ENCODE measurements around the gene AGPAT2. TPM values are rescaled to one million over a fixed set of nuclear protein-coding genes. Genes with fewer than 3 reads are reported as not detected.

AGPAT2 gene
- total RNA-seq, 4 donors from 2014 or later = 28.8 to 43.6 (median 38.4) TPM

GRCh38 chr9:136674786-136675349, 12.4 kb downstream of the AGPAT2 start:
- Histone ChIP-seq H3K4me3 (no peak overlapping the region), H3K4me1 (peaks cover 0 to 17% (median 5%) of the 10 kb centered on the region in 3 donors), H3K27ac (no peak overlapping the region), H3K27me3 (peaks cover 16% of the 10 kb centered on the region), H3K36me3 (peaks cover 0 to 56% of the 10 kb centered on the region in 2 donors), H3K9me3 (no peaks in the 10 kb centered on the region)
- TF ChIP-seq POLR2AphosphoS5 (IDR thresholded peaks at IDR 0.05) = no peak
- TF ChIP-seq POLR2A (IDR thresholded peaks at IDR 0.05) = no peak
- WGBS, 2 donors (ENCODE audit: low coverage in 1 of 2) = 76 to 87% methylated on average over 5 of the region's 11 CpGs
- no peak for ATAC-seq

GRCh38 chr9:136673975-136674785, 13.1 kb downstream of the AGPAT2 start:
- ATAC-seq = peak; percentile 0
- no peaks in the 10 kb centered on the region for H3K9me3 ChIP-seq
- TF ChIP-seq POLR2A (IDR thresholded peaks at IDR 0.05) (no peak), POLR2AphosphoS5 (IDR thresholded peaks at IDR 0.05) (no peak), EP300 (IDR thresholded peaks at IDR 0.05) (no peak), CTCF (IDR thresholded peaks at IDR 0.05) (no peak)
- peaks cover 0 to 17% (median 5%) of the 10 kb centered on the region in 3 donors for H3K4me1 ChIP-seq
- no peak overlapping the region for H3K4me3 ChIP-seq
- 97% methylated on average over 6 of the region's 26 CpGs; no CpG with 5 or more reads in 1 of the 2 donors for WGBS, 2 donors (ENCODE audit: low coverage in 1 of 2)
- peaks cover 0 to 56% of the 10 kb centered on the region in 2 donors for H3K36me3 ChIP-seq
- H3K27me3 ChIP-seq = peaks cover 21% of the 10 kb centered on the region
- peak overlapping the region in 1 of 4 donors; percentile 6 for H3K27ac ChIP-seq

GRCh38 chr9:136673088-136673974, 13.9 kb downstream of the AGPAT2 start:
- Histone ChIP-seq H3K9me3 (no peaks in the 10 kb centered on the region), H3K27ac (peak overlapping the region in 2 of 4 donors; percentile 14 to 27), H3K4me3 (no peak overlapping the region), H3K27me3 (peaks cover 26% of the 10 kb centered on the region), H3K4me1 (peaks cover 0 to 10% (median 5%) of the 10 kb centered on the region in 3 donors), H3K36me3 (peaks cover 0 to 56% of the 10 kb centered on the region in 2 donors)
- 78% methylated on average over 7 of the region's 35 CpGs; no CpG with 5 or more reads in 1 of the 2 donors for WGBS, 2 donors (ENCODE audit: low coverage in 1 of 2)
- ATAC-seq = peak; percentile 0
- TF ChIP-seq CTCF (IDR thresholded peaks at IDR 0.05) (no peak), POLR2A (IDR thresholded peaks at IDR 0.05) (no peak), EP300 (IDR thresholded peaks at IDR 0.05) (no peak), POLR2AphosphoS5 (IDR thresholded peaks at IDR 0.05) (no peak)

GRCh38 chr9:136672431-136673087, 14.7 kb downstream of the AGPAT2 start:
- Histone ChIP-seq H3K4me3 (no peak overlapping the region), H3K27me3 (peaks cover 34% of the 10 kb centered on the region), H3K27ac (peak overlapping the region in 3 of 4 donors; percentile 10 to 27 (median 14)), H3K4me1 (peaks cover 0 to 7% (median 5%) of the 10 kb centered on the region in 3 donors), H3K9me3 (no peaks in the 10 kb centered on the region), H3K36me3 (peaks cover 0 to 51% of the 10 kb centered on the region in 2 donors)
- no CpG with 5 or more reads among the region's 14 CpGs for WGBS, 2 donors (ENCODE audit: low coverage in 1 of 2)
- ATAC-seq = no peak
- TF ChIP-seq CTCF (IDR thresholded peaks at IDR 0.05) (no peak), EP300 (IDR thresholded peaks at IDR 0.05) (no peak), POLR2AphosphoS5 (IDR thresholded peaks at IDR 0.05) (no peak), POLR2A (IDR thresholded peaks at IDR 0.05) (no peak)

All from gastroesophageal sphincter (tissue), 4 donors.